HG03521 (cell line): ENCODE measurements around the gene TRIM68.

Experiments used
- ATAC-seq: cut with Tn5 transposase; IDR thresholded peaks from one replicate; pipeline ENCODE4 v1.9.1; 2021; ENCODE audit warnings: mild to moderate bottlenecking, moderate library complexity; ENCODE audit not compliant: unreplicated experiment

Gene TRIM68

DNA sequence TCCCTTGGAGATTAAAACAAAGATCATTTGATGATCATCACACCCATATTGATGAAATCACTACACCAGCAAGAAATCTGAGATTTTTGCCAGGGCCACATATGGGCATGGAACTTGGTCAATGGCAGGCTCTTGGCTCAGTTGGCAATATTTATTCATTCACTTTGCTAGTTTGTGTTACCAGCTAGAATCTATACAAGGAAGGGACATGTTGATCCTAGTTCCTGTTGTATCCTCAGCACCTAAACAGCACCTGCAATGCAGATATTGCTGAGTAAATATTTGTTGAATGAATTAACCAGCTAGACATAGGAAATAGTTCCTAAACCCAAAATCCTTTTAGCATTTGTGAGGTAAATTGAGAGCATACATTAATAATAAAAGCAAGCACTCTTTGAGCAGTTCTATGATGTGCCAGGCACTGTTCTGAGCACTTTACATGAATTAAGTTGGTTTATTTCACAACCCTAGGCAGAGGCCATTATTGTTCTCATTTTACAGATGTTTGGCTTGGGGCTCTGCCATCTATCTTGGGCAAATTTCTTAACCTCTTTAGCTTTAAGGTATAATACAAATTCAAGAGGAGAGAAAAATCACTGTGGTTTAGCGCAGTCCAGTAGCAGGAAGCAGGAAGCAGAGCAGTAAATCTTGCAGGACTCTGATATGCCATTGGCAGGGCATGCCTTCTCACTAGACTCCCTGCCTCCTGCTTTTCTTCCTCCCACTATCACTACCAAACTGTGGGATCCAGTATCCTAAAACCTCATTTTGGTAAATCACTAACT is 1.6 kb downstream of the TRIM68 start:
- ATAC-seq, result no peak

DNA sequence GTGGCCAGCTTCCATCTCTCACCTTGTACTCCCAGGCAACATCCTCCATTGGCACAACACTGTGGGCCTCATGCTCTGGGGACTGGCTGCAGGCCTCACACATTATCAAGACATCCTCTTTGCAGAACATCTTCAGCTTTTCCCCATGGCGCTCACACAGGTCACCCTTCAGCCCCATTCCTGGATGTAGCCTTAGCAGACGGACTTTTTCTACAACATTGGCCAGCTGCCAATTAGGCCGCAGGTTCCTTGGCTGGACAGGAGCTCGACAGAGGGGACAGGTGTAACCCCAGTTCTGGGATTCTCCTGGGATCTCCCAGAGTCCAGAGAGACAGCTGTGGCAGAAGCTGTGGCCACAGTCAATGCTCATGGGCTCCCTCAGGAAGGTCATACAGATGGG is 3.0 kb downstream of the TRIM68 start:
- no peak for ATAC-seq

DNA sequence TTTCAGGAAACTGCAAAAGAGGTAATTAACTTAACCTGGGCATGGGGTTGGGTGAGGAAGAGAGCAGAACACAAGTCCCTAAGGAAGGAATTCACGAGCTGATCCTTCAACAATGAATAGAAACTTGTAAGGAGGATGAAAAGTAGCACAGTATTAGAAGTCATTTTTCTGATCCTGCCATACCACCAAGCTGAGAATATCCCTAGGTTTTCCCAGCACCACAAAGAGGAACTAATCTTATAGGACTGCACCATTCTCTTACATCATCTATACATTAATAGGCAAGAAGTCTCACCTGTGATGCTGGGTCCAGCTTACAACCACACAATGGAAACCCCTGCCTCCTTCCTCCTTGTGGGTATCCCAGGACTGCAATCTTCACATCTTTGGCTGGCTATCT is 14.3 kb downstream of the TRIM68 start, which contains the start of gene OR52I1:
OR52I1 (plus strand) TSS at position 301 of the 400 bp plus-strand sequence; CDS start at position 301, 0 bp downstream.
- no peak for ATAC-seq

DNA sequence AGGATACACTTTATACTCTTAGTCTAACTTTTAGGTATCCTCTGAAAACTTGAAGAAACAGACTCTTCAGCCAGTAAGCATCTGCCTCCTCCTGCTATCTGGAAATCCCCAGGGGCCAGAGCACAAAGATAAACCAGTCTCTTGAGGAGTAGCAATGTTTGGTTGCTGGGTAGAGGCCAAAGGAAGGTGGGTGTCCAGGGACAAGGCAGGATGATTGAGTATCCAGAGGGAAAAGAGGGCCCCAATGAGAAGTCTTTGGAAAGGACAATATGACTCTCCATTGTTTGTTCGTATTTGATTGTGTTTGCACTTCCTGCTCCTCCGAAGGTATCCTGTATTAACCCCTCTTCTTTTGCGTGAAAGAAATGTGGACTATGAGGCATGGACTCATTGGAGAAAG is 19.0 kb downstream of the TRIM68 start:
- no peak for ATAC-seq

DNA sequence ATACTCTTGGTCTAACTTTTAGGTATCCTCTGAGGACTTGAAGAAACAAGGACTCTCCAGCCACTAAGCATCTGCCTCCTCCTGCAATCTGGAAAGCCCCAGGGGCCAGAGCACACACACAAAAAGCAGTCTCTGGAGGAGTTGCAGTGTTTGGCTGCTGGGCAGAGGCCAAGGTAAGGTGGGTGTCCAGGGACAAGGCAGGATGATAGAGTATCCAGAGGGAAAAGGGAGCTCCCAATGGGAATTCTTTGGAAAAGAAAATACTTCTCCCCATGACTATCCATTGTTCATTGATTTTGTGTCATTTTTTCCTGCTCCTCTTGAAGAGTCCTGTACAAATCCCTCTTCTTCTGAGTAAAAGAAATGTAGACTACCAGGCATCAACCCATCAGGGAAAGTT is 26.6 kb downstream of the TRIM68 start, which contains the start of gene OR52I2:
OR52I2 (plus strand) TSS at position 301 of the 400 bp plus-strand sequence.
- no peak for ATAC-seq

DNA sequence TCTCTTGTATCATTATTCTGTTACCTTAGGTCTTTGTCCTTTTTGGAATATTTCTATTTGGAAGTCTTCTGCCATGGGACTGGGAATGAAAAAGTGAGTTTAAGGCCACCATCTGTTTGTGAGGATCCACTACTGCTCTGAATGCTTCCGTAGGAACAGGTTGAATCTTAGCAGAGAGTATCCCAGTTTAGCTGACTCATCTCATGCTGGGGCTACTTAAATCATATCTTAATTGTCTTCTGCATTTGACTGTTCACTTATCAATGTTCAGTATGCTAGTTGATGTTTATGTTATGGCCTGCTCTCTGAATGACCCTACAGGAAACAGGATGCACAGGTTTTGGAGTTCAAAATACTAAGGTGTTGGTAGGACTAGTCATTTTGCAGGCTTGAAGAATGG is 27.9 kb downstream of the TRIM68 start:
- no peak for ATAC-seq

DNA sequence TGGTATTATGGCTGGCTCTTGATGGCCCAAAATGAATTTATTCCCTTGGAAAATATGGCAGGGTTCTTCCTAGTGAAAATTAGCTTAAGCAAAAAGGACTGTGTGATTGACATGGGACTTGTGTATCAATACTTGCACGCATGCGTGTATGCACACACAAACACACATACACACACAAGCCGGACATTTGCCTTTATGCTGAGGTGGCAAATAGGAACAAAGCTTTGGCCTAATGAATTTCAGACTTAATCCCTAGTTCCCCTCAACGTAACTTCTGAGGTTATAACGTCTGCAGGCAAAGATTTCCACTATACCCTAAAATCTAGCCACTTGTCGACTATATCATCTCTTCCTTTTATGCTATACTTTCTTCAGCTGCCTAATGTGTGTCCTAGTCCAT is 29.4 kb downstream of the TRIM68 start:
- ATAC-seq, result no peak

DNA sequence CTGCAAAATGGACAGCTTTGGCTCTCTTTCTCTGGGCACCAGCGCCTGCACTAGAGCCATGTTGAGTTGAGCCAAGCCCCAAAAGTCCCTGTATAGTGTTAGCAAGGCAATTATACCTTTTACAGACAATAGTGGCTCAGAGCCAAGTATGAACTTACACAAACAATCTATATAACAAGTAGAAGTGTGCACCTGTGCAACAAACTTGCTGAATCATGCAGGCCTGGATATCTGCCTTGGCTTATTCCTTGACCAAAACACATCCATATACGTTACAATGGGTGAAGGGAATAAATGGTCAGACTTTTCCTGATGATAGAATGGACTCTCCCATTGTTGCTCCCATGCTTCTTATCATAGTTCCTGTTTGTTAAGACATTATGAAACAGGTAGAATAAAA is 30.3 kb downstream of the TRIM68 start:
- no peak for ATAC-seq

DNA sequence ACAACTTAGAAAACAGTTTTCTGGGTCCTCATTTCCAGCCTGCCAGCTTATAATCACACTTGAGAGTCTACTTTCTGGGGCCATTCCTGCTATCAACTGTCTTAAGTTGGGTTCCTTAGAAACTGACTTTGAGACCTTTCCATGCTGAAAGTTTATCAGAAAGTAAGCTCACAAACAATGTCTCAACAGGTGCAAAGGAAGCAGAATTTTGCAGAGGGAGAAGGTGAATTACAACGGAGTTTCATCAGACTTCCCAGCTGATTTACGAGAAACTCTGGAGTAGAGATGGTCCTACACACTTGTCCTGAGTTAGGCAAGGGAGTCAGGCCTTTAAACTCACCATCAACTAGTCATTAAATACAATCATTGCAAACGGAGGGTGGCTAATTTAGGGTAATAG is 31.2 kb downstream of the TRIM68 start:
- no peak for ATAC-seq

DNA sequence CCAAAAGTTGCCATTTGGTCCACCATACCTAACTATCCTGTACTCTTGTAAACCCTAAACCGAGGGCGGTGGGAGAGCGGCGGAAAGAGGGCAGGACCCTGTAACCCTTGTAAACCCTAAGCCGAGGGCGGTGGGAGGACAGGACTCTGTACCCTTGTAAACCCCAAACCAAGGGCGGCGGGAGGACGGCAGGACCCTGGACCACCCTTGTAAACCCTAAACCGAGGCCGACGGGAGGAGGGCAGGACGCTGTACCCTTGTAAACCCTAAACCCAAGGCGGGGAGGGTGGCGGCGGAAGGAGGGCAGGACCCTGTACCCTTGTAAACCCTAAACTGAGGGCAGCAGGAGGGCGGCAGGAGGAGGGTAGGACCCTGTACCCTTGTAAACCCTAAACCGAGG is 39.0 kb downstream of the TRIM68 start:
- ATAC-seq, result no peak

DNA sequence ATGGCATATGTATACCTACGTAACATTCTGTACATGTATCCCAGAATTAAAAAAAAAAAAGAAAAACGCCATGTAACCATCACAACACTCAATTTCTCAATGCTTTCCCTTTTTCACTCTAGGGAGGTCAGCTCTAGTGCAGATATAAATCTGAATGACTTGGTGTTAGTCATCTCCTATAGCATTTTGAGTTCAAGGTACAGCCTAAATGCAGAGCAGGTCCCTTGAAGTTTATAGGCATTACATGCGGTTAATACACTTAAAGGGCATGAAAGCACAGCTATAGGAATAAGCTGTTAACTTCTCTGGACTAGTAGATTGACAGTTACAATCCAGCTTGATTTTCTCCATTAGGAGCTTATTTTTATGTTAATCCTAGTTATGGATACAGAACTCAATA is 42.7 kb downstream of the TRIM68 start:
- no peak for ATAC-seq

DNA sequence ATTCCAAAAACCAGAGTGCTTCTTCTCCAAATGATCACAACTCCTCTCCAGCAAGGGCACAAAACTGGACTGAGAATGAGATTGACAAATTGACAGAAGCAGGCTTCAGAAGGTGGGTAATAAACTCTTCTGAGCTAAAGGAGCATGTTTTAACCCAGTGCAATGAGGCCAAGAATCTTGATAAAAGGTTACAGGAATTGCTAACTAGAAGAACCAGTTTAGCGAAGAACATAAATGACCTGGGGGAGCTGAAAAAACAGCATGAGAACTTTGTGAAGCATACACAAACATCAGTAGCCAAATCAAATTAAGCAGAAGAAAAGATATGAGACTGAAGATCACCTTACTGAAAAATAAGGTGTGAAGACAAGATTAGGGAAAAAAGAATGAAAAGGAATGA is 47.6 kb downstream of the TRIM68 start:
- no peak for ATAC-seq

DNA sequence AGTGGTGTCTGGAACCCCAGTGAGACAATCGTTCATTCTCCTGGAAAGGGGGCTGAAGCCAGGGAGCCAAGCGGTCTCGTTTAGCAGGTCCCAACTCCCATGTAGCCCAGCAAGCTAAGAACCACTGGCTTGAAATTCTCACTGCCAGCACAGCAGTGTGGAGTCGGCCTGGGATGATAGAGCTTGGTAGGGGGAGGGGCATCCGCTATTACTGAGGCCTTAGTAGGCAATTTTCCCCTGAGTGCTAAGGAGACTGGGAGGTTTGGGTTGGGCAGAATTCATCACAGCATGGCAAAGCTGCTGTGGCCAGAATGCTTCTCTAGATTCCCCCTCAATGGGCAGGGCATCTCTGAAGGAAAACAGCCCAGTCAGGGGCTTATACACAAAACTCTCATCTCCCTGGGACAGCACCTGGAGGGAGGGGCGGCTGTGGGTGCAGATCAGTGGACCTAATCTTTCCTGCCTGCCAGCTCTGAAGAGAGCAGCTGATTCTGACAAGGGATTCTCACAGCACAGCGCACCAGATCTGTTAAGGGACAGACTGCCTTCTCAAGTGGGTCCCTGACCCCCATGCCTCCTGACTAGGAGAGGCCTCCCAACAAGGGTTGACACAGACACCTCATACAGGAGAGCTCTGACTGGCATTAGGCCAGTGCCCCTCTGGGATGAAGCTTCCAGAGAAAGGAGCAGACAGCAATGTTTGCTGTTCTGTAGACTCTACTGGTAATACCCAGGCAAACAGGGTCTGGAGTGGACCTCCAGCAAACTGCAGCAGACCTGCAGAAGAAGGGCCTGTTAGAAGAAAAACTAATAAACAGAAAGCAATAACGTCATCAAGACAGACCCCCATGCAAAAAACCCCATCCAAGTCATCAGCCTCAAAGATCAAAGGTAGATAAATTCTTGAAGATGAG is 48.2 kb downstream of the TRIM68 start:
- ATAC-seq, result no peak

DNA sequence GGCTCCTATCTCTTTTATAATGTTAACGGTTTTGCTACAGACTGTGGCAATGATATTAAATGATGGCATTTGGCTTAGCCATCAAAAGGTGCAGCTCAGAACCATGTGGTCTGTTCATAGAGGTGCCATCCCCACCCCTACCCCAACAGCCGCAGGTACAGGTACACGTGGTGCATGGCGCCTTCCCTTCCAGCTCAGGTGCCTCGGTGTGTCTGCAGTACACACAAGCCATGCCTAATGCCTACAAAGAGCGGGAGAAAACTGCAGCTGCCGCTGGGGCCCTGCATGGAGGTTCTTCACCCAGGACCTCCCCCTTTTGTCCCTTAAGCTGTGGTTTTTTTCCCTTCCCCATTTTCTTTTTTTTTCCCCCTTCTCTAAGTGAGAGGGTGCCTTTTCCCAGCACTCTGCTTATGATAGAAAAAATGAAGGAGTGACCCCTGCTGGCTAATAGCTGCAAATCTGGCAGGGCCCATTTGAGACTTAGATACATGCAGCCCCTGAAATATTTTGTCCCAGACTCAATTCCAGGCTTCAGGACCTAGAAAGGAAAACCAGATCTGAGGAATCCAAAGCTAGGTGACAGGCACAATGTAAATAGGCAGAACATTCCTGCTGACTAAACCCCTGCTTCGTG is 56.6 kb downstream of the TRIM68 start:
- no peak for ATAC-seq
